ENCODE data around the gene PLEKHH2.
"Not testable (repeated sequence)": the region's sequence is repeated elsewhere in the genome, so short reads cannot be mapped to it uniquely, and the experiment has no call there.

The PLEKHH2 gene

GRCh38 chr2:43636153-43636552, 907 bp upstream of the PLEKHH2 start:
- FAIRE-seq; DNase-seq (ENCODE audit: insufficient read length, low spot score): not testable (repeated sequence)

- no peak for DNase-seq (ENCODE audit: insufficient read length, low spot score)
- no peak for FAIRE-seq
Measured at GRCh38 chr2:43636621-43637020, 439 bp upstream of the PLEKHH2 start.

GRCh38 chr2:43642363-43642762, 5.3 kb downstream of the PLEKHH2 start:
- DNase-seq (ENCODE audit: insufficient read length, low spot score) (no peak), FAIRE-seq (no peak)

- FAIRE-seq (no peak), DNase-seq (ENCODE audit: insufficient read length, low spot score) (no peak)
Measured at GRCh38 chr2:43643680-43644079, 6.6 kb downstream of the PLEKHH2 start.

- FAIRE-seq, result peak; percentile 16
- peak; percentile 14 for DNase-seq (ENCODE audit: insufficient read length, low spot score)
Measured at GRCh38 chr2:43648994-43649701, 12.1 kb downstream of the PLEKHH2 start.

- no peak for FAIRE-seq
Measured at GRCh38 chr2:43653506-43653905, 16.4 kb downstream of the PLEKHH2 start.

GRCh38 chr2:43657241-43657640, 20.2 kb downstream of the PLEKHH2 start:
- DNase-seq (ENCODE audit: insufficient read length, low spot score), result no peak
- no peak for FAIRE-seq

More at GRCh38 chr2:43653506-43653905, 16.4 kb downstream of the PLEKHH2 start:
- DNase-seq (ENCODE audit: insufficient read length, low spot score), result no peak

GRCh38 chr2:43675646-43676321, 38.7 kb downstream of the PLEKHH2 start:
- no peak for FAIRE-seq
- no peak for DNase-seq (ENCODE audit: insufficient read length, low spot score)

GRCh38 chr2:43676322-43677050, 39.4 kb downstream of the PLEKHH2 start, which contains the start of gene C1GALT1C1L:
Gene C1GALT1C1L (minus strand): TSS chr2:43676429. CDS start chr2:43676322, 107 bp downstream.
- FAIRE-seq, result no peak
- peak; percentile 12 for DNase-seq (ENCODE audit: insufficient read length, low spot score)

- not testable (repeated sequence) for FAIRE-seq; DNase-seq (ENCODE audit: insufficient read length, low spot score)
Measured at GRCh38 chr2:43677783-43678182, 40.7 kb downstream of the PLEKHH2 start.

GRCh38 chr2:43685357-43685756, 48.3 kb downstream of the PLEKHH2 start:
- DNase-seq (ENCODE audit: insufficient read length, low spot score), result no peak
- no peak for FAIRE-seq

GRCh38 chr2:43689999-43690398, 52.9 kb downstream of the PLEKHH2 start:
- DNase-seq (ENCODE audit: insufficient read length, low spot score) (no peak), FAIRE-seq (no peak)

- DNase-seq (ENCODE audit: insufficient read length, low spot score), result no peak
- FAIRE-seq, result no peak
Measured at GRCh38 chr2:43692428-43692994, 55.5 kb downstream of the PLEKHH2 start.

GRCh38 chr2:43698140-43698539, 61.1 kb downstream of the PLEKHH2 start:
- DNase-seq (ENCODE audit: insufficient read length, low spot score); FAIRE-seq: not testable (repeated sequence)

GRCh38 chr2:43699761-43700160, 62.7 kb downstream of the PLEKHH2 start:
- FAIRE-seq (no peak), DNase-seq (ENCODE audit: insufficient read length, low spot score) (no peak)

GRCh38 chr2:43701111-43701510, 64.1 kb downstream of the PLEKHH2 start:
- FAIRE-seq (no peak), DNase-seq (ENCODE audit: insufficient read length, low spot score) (no peak)

GRCh38 chr2:43707255-43708015, 70.4 kb downstream of the PLEKHH2 start:
- FAIRE-seq, result no peak

GRCh38 chr2:43708178-43708577, 71.1 kb downstream of the PLEKHH2 start:
- DNase-seq (ENCODE audit: insufficient read length, low spot score) (no peak), FAIRE-seq (no peak)

More at GRCh38 chr2:43707255-43708015, 70.4 kb downstream of the PLEKHH2 start:
- DNase-seq (ENCODE audit: insufficient read length, low spot score), result peak; percentile 41

- no peak for FAIRE-seq
Measured at GRCh38 chr2:43708891-43709290, 71.8 kb downstream of the PLEKHH2 start.

GRCh38 chr2:43710866-43711265, 73.8 kb downstream of the PLEKHH2 start:
- no peak for FAIRE-seq
- DNase-seq (ENCODE audit: insufficient read length, low spot score), result no peak

More at GRCh38 chr2:43708891-43709290, 71.8 kb downstream of the PLEKHH2 start:
- no peak for DNase-seq (ENCODE audit: insufficient read length, low spot score)

All from HTR-8/SVneo (cell line).